Stimulated activated CD4-positive, alpha-beta T cell treated with anti-CD3 and anti-CD28 coated beads, Interleukin-15, amount 100 ng/mL, for 1 hour (primary cell): Measurements from ENCODE around the gene INPP1.
A peak's percentile ranks its signal among the peaks of the same experiment; 100 is the strongest.
"Not testable (repeated sequence)": the region's sequence is repeated elsewhere in the genome, so short reads cannot be mapped to it uniquely, and the experiment has no call there.

ENCODE experiments used
- DNase-seq, 2 donors: peaks; one replicate each; pipeline ENCODE4 v3.0.0-alpha.2; 2020; ENCODE audit warnings: low read depth in 1 of 2, low spot score in 1 of 2

The INPP1 gene, protein sequence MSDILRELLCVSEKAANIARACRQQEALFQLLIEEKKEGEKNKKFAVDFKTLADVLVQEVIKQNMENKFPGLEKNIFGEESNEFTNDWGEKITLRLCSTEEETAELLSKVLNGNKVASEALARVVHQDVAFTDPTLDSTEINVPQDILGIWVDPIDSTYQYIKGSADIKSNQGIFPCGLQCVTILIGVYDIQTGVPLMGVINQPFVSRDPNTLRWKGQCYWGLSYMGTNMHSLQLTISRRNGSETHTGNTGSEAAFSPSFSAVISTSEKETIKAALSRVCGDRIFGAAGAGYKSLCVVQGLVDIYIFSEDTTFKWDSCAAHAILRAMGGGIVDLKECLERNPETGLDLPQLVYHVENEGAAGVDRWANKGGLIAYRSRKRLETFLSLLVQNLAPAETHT

DNA sequence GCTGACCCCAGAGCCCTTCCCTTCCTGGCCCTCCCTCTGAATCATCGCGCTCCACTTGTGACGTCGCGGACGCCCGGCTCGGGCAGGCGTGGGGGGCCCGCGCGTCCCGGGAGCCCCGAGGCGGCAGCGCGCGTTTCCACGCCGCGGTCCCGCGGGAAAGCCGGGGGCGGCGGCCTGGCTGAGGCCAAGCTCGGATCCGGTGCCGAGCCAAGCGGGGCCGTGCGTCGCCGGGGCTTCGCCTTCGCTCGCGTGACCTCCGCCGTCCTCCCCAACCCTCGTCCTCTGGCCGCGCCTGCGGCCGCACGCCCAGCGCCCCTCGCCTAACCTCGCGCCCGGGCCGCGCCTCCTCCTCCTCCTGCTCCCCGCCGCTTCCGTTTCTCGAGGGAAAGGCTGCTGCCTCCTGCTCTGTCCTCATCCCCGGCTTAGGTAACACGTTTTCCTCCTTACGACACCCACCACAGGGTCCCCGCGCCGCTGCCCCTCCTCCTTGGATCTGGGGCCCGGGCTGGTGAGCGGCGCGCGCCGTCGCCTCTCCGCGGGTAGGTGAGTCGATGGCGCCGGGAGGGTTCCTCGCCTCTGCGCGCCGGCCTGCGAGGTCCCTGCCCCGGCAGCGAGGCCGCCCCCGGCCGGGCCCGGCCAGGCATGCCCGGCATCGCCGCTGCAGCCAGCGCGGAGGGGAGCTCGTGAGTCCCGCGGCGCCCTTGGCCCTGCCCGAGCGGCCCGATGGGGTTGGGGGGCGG is at the start of gene INPP1:
TSS of gene INPP1 (plus strand) at position 54 of the 740 bp plus-strand sequence. CDS start 16,514 bp downstream, outside the sequence.
- peak in 1 of 2 donors; percentile 26 for DNase-seq

- not testable (repeated sequence) for DNase-seq
Observed at GRCh38 chr2:190297880-190298279, 45.5 kb upstream of the INPP1 start.

DNA sequence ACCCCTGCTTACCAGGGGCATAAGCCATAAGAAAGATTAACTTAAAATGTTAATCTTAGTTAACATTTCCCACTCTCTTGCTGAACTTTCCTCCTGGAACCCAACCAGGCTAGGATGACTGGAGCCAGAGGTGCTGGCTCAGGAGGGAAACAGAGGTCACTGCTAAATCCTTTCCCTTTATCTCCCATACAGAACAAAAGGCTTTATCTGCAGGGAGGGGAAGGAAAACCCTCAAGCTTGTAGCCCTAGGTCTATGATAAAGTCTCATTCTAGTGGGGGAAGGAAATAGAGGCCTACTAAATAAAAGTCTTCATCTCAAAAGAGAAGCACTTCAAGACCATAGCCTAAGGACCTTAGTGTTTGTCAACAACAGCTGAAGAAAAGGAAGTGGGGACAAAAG is 42.4 kb upstream of the INPP1 start:
- no peak for DNase-seq

DNA sequence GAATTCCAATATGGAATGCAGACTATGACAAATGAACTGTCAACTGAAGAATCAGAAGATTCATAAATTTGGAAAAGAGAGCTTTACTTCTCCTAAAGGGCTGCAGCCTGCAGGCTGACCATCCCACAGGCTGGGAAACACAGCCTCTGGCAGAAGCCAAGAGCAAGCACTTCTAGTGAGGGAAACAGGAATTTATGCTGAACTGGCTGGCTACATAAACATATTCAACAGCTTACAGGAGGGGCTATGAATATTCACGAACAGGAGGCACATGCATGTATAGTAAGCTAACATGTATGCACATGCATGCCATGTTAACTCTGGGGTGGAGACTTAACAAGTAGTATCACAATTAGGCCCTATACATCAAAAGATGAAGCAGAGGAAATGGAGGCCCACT is 41.3 kb upstream of the INPP1 start:
- no peak for DNase-seq

DNA sequence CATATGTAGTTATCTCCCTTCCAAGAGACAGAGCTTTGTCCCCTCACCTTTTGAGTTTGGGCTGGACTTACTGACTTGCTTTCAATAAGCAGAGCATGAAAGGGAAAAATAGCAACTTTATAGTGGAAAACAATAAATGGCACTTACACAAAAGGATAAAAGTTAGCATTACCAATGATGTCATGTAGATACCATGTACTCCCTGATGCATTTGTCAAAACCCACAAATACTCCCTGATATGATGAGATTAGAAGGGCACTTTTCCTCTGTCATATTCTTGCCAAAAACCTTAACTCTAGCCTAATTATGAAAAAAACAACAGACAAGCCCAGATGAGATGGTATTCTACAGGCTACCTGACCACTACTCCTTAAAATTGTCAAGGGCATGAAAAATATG is 39.7 kb upstream of the INPP1 start:
- no peak for DNase-seq

DNA sequence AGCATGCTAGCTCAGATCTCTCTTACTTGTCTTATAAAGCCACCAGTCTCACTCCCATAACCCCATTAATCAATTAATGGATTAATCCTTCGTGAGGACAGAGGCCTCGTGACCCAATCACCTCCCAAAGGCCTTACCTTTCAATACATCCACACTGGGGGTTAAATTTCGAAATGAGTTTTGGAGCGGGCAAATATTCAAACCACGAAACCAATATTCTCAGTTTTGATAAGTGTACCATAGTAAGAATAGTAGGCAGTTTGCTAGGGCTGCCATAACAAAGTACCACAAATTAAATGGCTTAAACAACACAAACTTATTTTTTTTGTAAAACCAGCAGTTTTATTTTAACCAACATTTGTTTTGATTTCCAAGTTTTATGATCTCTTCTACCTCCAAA is 39.0 kb upstream of the INPP1 start:
- DNase-seq = no peak

GRCh38 chr2:190308031-190308430 is 35.4 kb upstream of the INPP1 start:
- DNase-seq = no peak

DNA sequence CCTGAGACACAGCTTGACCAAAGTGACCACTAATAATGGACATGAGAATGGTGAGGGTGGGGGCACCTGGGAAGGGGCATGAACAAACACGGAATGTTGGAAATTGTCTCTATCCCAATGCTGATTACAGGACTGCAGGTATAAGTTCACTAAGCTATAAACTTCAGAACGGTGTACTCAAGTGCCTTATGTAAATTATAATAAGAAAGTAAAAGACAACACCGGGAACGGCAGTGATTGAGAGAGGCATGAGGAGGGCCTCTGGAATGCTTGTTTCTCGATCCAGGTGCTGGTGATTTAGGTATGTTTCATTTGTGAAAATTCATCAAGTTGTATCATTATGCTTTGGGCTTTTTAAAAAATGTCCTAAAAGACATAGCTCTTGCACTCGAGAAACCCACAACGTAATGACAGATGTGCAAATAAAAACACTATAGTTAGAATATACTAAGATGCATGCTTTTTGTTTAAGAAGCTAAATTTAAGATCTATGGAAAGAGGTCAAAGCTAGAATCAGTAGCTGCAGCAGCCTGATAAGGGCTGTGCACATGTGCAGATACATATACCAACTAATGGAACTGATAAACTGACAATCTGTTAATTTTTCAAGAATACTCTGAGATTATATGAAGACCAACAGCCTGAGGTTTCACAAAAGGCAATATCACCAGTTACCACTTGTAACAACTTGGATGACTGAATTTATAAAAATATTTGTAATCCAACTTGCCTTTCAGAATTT is 31.3 kb upstream of the INPP1 start:
- no peak for DNase-seq

DNA sequence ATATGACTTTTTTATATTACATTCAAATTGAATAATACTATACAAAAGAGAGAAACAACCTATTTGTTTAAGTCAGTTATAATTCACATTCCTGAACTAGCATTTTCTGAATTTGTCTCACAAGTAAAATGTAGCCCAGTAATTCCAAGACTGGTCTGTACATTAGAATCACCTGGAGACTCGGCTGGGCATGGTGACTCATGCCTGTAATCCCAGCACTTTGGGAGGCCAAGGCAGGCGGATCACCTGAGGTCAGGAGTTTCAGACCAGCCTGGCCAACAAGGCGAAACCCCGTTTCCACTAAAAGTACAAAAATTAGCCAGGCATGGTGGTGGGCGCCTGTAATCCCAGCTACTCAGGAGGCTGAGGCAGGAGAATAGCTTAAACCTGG is 30.8 kb upstream of the INPP1 start:
- DNase-seq = not testable (repeated sequence)

DNA sequence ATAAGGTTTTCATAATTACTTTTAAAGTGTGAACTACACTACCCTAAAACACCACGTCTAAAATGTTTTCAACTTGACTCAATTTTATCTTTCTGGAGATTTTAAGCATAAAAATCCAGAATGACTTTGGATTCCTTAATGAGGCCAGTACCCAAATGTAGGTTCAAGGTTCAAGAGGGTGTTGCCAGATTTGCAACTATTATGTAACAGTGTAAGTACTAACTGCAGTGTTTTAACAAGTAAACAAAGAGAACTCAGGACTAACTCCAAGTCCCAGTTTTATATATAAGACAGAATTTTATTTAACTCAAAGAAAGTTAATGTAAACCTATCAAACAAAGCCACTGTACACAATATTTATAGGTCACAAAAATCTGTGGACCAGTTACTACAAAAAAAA is 29.5 kb upstream of the INPP1 start:
- DNase-seq = no peak

GRCh38 chr2:190315273-190315672 is 28.1 kb upstream of the INPP1 start:
- DNase-seq = no peak

DNA sequence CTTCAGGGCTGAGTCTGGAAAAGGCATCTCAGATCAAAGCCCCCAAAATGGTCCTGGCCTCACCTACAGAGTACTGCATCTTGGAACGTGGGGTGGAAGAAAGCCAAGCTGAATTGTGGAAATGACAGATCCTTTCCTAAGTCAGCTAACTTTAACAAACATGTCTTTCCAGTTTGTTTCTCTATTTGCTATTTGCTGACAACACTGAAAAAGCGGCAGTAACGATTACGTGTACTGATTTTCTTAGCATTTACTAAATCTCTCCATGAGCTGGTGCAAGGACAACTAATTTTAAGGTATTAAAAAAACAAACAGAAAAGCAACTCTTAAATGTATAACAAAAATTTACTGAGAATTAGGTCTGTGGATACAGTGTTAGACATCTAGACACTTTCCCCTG is 24.9 kb upstream of the INPP1 start:
- no peak for DNase-seq

DNA sequence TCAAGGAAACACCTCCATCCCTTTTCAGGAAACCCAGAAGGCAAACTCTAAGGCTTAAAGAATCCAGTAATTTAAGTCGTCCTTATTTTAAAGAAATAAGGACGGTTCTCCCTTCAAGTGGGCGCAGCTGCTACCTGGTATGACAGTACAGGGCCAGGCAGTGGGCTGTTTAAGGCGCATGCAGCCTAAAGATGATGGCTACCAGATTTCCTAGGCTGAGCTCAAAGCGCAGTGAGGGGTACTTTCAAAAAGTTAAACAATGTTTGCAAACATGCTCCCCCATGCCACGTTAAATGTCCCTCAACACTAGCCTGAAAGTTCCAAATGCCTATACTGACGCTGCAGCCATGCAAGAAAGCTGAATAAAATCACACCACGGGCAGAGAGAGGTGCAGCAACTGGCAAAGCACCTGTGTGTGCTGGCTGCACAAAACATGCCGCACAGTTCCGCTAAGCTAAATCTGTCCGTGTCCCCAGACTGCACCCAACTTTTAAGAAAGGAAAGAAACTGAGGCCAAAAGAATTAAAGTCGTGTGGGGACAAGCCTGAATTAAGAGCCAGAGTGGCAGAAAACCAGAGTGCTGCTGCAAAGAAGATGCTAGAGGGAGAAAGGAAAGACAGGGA is 24.3 kb upstream of the INPP1 start:
- DNase-seq = no peak

DNA sequence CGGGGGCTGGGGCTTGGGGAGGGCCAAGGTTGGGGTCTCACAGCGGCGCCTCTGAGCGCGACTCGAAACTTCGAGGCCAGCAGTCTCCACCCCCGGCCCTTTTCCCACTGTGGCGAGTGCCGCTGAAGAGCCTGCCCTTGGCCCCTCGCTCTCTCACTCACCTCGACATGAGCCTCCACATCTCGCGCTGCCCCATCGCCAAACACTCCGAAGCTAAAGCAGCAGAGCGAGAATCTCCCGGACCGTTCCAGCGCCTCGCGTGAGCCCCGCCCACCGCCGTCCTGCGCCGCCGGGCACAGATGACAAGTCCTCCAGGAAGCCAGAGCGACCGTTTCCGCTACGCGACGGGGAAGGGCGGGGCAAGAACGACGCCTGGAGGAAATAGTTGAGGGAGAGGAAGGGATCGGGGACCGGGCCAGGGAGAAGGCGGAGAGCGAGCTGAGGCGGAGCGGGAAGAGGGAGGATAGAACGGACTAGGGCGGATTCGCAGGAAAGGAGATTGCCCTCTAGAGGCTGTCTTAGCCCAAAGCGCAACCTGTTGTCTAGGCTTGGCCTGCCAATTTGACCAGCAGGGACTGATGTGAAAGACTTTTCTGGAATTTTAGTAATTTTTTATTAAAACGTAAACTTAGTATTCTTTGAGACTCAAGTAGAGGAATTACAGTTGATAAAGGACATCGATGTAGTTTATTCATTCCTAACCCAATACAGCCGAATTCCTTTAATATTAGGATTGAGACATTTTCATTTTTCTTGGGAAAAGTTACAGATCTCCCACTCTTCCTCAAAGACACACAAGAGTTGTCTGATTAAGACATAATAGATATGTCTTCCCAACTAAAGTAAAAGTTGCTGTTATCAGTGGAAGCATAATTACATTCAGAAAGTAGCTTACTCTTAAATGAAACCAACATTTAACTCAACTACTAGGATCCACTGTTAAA is 23.6 kb upstream of the INPP1 start, which contains the start of gene HIBCH:
TSS of gene HIBCH (minus strand) at position 272 of the 944 bp plus-strand sequence. CDS start at position 196, 76 bp downstream.
- peak; percentile 74 to 81 for DNase-seq

GRCh38 chr2:190320696-190321095 is 22.7 kb upstream of the INPP1 start:
- DNase-seq = no peak

- no peak for DNase-seq
Observed at GRCh38 chr2:190323406-190323805, 20.0 kb upstream of the INPP1 start.

- DNase-seq = no peak
Observed at GRCh38 chr2:190325588-190325987, 17.8 kb upstream of the INPP1 start.

DNA sequence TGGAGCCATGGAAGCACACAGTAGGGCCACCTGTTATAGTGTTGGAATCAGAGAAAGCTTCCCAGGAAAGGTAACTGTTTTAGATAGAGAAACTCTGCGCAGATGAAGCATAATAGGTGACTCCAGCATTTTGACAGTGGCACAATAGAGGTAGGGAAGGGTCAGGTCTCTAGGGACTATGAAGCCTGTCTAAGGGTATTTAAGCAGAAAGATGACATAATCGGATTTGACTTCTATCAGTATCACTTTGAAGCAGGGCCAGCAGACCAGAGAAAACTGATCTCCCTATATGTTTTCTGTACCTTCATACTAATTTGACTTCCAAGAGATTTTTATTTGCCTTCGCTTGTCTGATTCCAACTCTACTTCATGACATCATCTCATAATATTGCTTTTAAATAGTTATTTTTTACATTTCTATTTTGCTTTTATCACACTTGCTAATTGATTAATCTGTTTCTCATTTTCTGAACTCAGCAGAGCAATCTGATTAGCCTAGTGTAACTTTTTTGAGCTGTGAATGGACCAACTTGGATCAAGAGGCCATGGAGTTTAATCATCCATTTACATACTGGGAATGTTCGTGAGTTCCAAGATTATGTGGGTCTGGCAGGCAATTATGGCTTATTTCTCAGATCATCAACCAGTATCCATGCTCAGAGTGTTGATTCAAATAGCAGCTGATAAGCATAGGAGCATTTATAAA is 15.4 kb upstream of the INPP1 start:
- DNase-seq = no peak

DNA sequence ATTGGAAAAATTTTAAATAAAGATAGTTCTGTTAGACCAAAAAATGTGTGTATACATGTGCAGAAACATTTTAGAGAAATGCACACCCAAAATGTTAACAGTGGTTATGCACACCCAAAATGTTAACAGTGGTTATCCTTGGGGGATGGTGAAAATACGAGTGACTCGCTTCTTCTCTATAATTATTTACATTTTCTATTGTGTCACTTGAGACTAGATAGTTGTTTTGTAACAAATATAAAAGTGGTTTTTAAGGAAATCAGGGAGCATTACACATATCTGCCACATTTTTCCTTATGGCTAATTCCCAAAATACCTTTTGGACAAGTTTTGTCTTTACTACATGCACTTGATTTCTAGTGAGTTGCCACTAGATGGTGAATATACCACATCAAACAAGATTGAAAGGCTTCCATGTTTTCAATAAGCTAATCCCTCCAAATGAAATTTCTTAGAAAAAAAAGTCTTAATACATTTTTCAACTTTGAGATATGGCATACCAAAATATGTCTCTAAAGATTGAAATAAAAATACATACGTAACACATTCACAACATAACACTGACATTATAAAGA is 14.7 kb upstream of the INPP1 start:
- DNase-seq = no peak
